Inflammatory macrophage (primary cell): ENCODE data around the gene CHD1.

Experiments
- DNase-seq, 2 donors: peaks; one replicate each; pipeline ENCODE4 v3.0.0-alpha.2; 2020 to 2022

The CHD1 gene

DNA sequence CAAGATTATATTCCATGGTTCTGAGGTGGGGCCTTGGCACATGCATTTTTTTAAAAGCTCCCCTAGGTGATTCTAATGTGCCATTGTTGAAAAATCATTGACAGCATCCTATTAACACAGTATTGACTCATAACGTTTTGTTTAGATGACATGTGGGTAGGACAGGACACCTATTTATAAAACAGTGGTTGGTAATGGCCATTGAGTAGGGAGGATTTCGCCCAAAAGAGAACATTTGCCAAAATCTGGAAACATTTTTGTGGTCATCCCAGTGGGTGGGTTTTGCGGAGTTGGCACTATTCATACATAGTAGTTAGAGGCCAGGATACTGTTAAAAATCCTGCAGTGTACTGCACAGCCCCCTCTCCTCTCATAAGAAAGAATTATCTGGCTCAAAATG lies 6.4 kb upstream of the CHD1 start:
- DNase-seq: no peak

DNA sequence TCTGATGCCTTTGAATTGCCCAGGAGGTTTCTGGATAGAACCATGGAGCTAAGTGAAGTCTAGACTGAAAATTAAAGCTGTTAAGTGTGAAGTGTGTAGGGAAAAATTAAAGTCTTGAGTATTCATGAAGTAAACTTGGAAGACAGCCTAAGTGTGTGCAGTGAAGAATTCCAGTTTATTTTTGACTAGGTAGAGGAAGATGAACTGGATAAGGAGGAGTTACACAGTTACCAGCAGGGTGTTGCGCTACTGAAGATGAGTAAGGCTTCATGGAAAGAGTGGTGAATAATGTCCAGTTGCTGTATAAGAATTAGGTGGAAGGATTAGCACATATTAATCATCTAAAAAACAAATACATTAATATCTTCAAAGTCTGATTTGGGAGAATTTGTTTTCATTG lies 5.7 kb upstream of the CHD1 start:
- DNase-seq: peak in 1 of 2 donors; percentile 26

DNA sequence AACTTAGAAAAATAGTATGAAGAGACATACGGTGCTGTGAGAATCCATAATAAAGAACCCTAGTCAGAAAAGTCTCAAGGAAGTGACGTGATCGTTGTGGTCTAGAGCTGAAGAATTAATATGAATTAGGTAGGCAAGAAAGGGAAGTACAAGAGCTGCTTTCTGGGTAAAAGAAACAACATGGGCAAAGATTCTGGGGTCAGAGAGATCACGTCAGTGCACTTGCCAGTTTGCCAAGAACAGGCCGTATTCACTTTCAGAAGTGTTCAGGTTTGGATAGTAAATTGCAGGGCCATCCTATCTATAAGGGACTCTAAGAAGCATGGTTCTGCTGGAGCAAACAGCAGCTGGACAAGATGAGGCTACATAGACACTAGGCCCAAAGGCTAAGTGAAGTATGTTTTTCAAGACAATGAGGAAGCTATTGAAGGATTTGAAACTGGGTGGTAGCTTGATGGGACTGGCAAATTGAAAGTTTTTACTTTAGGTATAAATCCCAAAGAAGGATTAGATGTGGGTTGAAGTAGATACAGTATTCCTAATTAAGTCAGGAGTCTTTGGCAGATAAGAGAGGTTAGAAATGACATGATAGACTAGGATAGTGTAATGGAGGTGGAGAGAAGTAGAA lies 4.8 kb upstream of the CHD1 start:
- DNase-seq: peak; percentile 61 to 83

DNA sequence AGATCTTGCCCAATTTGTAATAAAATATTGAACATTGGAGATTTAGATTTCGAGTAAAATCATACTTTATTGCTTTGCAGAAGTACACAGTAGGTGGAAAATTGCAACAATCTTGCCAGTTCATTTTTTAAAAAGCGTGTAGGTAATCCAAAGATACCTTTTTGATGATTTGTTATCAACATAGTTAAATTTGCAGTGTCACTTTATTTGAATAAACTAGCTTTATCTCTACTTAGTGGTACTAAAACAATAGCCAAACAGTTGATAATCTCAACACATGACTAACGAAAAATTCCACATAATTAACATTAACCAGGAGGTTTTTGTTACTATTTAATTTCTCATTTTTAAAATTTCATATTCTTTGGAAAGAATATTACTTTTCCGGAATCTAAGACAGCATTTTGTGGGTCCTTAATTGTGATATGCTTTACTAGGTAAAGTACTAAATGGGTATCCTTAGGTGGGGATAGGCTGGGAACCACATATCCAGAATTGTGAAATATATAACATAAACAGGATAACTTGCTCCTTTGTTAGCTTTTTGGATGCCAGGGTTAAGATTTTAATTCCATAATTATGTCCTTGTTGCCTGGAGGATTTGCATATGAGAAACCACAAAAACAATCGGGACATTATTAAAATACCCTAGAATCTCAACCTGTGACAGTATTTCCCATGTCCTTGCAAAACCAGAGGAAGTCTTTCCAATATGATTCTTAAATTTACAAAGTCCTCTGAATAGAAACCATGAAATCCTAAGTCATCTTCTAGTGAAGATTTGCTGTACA lies 2.4 kb upstream of the CHD1 start:
- DNase-seq: no peak

DNA sequence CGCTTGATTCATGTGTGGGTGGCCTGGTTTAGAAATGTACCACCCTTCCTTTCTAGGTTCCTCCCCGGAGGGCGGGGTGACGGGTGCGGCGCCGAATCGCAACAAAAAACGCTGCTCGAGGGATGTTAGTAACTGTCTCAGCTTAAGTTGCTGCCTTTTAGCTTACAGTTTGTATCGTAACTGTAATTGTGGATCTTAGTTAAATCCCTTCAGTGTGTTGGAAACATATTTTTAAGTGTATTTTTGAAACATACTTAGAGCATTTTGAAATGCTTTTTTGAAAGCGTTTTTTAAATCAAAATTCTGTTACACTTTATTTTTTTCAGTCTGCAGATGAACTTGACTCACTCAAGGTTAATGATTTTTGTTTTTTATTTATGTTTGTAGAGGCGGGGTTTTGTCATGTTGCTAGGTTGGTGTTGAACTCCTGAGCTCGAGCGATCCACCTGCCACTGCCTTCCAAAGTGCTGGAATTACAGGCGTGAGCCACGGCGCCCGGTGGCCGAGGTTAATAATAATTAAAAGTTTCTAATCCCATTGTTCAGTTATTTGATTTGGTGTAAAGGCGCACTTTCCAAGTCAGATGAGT lies 997 bp upstream of the CHD1 start:
- no peak for DNase-seq

DNA sequence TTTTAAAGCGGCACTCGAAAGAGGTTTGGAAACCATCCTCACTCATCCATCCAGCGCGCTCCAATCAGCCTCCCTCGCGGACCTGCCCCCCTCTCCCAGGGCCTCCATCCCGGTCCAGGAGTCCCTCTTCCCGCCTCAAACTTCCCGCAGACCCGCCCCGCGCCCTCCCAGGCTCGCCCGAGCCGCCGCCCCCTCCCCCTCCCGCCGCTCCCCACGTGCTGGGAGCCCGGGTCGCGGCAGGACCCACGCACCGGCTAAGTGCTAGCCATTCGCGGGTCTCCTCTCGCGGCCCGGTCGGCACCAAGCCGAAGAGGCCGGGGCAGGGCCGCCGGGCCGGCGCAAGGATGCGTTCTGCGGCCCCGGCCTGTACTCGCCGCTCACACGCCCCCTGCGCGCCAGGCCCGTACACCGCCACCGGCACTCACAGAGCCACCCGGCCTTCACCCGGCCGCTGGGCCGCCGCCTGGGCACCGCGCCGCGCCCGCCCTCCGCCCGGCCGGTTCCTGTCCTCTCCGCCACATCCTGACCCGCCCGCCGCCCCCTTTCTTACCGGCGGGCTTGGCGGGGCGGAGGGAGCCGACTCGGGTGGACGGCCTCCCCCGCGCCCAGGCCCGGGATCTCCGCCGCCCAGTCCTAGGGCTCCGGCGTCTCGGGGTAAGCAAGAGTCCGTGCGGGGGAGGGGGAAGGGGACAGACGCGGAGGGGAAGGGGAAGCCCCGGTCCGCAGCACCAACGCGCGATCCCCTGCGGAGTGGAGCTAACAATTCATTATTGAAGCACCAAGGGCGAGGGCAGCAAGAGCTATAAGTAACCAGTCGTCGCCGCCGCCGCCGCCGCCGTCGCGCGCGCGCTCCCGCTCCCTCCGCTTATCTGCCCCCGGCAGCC lies 576 bp downstream of the CHD1 start:
- no peak for DNase-seq

DNA sequence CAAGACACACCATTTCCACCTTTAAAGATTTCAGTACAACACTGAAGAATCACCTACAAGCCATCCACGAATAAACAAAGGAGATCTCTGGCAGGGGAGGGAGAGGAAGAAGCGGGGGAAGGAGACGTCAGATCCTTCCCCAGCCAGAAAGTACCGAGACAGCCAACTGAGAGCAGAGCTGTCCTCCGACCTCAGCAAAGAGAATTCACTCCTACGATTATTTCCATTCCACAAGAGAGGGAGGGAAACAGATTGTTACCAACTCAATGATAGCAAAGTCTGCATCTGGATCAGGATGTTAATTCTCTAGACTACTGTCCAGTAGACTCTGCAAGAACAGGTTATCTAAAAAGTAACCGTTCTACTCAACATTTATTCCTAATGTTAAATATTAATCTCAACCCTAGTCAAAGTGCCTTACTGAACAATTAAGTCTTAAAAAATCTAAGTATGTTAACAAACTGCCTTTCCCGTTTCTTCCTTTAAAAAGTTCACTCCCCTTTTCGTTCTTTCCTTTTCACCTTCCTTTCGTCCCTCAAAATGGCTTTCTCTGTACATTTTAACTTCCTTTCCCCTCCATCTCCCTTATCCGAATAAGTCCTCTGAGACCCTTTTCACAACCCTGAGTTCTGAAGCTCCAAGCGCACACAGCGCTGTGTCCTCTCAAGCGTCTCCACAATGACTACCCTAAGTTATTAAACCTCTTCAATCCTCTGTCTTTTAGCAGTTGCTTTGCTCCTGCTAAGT lies 1.4 kb downstream of the CHD1 start:
- peak; percentile 56 to 69 for DNase-seq

DNA sequence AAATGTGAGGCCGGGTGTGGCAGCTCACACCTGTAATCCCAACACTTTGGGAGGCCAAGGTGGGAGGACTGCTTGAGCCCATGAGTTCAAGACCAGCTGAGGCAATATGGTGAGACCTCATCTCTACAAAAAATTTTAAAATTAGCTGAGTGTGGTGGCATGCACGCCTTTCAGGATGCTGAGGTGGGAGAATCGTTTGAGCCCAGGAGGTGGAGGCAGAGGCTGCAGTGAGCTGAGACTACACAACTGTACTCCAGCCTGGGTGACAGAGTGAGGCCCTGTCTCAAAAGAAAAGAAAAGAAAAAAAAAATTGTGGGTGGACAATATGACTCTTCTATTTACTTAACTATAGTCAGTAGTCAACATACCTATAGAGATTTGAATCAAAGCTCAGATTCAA lies 4.8 kb downstream of the CHD1 start:
- DNase-seq: no peak

DNA sequence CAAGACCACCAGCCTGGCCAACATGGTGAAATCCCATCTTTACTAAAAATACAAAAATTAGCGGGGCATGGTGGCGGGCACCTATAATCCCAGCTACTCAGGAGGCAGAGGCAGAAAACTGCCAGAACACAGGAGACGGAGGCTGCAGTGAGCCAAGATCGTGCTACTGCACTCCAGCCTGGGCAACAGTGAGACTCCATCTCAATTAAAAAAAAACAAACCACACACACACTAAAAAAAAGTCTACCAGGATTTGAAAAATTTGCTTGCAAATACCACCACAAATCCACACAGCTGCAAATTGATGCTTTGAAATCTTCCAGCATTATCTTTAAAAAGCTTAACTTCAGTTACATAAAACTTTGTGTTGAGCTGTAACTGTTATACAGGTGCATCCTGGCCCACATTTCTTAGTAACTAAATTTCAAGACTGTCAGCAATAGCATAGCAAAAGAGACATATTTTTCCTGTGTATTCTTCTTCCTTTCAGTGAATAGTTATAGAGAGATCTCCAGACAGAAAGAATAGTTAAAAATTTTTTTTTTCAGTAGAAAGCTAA lies 6.8 kb downstream of the CHD1 start:
- DNase-seq: no peak

DNA sequence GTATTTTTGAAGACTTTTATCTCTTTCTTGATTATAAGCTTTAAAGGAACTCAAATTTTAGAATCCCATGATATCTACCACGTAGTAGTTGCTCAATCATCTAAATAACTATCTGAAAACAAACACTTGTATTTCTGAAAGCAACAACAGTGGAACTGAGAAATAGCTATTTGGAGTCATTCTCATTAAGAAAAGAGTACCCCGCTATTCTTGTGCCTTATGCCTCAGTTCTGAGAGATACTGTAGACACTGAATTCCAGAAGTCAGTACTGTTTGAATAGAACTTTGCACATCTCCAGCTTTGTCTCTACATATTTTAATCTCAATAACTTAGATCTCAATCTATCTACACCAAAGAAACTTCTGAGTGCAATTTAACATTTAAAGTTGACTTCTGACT lies 11.4 kb downstream of the CHD1 start:
- no peak for DNase-seq

DNA sequence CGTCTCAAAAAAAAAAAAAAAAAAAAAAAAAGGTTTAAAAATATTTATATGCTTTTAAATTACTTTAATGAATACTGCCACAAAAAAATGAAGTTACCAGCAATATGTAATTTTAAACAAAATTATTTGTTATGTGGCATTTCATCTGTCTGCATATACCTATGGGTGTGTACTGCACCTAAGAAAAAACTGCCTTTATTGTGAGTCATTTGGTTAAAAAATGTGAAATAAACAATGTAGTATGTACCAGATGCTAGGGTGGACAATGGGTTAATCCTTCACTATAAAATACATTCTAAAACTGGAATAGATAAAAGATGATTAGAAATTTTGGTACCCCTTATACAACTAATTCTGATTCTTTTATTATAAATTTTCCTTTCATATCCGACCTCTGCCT lies 12.3 kb downstream of the CHD1 start:
- no peak for DNase-seq

DNA sequence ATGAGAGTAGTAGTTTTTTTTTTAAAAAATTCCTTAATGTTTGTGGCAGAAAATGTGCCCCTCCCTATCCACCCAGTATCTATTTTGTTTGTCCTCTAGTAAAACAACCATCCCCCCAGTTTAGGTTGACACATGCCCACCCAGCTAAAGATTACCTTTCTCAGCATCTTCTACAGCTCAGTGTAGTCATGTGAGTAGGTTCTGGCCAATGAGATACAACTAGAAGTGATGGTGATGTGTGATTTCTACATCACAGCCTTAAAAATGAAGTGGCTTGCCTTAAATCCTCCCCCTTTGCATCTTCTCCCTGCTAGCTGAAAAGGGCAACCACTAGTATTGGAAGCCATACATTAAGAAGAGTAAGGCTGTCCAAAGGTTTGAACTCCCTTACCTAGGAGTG lies 14.9 kb downstream of the CHD1 start:
- DNase-seq: no peak

DNA sequence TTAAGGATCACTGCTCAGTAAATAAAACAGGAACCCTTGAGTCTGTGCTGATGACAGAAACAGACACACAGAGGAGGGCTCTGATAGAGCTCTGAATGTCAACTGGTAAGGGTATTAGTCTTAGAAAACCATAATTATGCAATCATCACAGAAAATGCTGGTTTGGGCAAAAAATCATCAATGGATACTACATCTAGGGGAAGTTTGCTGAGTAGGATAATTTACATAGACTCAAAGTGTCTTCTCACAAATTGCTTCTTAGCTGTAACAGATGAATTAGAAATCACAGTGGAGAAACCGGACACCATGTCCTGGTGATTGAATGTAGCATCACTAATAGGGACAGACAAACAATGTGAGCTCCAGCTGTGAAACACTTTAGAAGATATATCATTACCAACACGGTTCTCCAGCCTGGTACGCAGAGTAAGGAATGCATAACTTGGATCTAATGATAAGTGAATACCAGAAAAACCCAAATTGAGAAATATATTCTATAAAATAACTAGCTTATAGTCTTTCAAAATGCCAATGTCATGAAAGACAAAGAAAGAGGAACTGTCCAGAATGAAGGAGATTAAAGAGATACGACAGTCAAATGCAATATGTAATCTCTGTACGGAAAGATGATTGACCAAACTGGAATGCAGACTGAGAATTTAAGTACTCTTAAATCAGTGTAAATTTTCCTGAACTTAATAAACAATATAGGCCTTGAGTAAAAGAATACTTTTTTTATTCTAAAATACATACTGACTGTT lies 17.3 kb downstream of the CHD1 start:
- DNase-seq: peak; percentile 30 to 37

DNA sequence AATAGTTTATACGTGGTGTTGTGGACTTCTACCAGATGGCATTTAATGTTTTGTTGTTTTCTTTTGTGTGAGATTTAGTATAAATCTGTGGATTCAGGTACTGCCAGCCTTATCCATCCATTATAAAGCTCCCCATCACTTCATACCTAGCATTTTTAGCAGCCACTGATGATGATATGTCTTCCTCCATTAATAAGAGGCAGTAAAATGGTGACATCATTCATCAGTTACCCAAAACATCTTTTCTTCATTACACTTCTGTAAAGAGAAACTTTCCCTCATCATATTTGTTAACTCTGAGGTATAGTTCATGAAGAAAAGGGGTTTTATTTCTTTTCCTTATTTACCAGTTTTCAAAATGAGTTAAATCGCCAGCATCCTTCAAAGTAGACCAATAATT lies 19.4 kb downstream of the CHD1 start:
- no peak for DNase-seq

DNA sequence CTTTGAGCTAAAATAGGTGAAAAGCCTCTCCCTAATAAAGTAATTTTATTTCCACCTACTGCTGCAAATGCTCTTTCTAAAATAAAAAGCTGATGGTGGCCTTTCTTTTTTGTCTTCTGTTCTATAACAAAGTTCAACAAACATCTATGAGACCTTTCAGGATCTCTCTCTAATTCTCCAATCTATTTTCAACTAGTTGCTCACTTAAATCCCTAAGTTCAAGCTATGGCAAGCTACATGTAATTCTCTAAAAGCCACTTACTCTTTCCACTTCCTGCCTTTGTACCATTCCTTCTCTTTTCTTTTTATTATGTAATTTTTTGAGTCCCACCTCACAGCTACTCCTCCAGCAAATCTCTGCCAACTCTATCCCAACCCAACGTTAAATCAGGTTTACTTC lies 20.9 kb downstream of the CHD1 start:
- no peak for DNase-seq

DNA sequence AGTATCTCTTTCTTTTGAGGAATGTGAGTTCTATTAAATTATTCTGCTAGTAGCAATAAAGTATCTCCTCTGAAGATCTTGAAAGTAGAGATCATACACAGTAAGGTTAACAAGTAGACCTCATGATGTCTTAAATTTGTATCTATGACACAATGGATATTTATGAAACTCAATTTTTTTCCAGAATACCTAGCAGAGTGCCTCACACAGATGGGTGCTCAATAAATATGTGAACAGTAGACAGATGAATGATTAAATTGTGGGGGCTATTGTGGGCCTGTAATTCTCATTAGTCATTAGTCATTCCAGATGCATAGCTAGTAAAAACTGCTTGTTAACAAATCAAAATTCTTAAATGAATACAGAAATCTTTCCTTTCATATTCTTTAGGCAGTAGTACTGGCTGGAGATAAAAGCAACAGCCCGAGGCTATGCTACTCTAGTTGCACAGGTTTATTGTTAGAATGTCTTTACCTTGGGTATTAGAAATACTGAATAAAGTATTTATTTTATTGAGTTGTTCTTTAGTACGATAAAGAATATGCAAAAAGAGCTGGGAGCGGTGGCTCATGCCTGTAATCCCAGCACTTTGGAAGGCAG lies 22.0 kb downstream of the CHD1 start:
- no peak for DNase-seq

DNA sequence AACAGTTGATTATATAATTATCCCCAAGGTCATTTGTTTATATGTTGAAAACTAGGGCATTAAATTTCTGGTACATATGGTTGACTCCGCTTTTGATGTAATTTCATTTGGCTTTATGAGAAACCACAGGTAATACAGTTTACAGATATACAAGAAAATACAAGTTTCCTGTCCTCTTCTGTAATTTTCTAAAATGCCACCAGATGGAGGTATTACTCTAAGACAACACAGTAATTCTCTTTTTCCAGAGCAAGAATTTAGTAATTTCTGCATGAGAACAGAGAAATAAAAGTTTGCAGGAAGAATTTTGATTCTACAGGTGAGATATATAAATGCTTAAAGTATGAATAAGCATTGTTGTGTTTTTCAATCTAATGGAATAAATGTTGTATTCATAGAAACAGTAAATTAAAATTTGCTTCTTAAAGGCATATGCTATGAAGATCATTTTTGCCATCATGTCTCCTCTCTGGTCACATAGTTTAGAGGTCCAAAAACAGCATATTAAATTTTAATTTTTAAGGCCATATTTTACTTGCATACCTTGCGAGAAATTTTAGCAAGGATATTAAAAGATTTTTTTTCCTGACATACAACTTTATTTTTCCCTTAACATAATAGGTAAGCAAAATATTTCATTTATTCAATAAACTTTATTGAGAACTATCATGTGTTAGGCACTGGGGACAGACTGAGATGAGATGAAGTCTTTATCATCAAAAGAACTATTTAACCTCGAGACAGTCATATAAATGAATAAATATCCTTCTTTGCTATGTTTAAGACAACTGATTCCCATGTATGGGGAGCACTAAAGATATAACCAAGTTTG lies 22.7 kb downstream of the CHD1 start:
- DNase-seq: peak; percentile 42 to 69

DNA sequence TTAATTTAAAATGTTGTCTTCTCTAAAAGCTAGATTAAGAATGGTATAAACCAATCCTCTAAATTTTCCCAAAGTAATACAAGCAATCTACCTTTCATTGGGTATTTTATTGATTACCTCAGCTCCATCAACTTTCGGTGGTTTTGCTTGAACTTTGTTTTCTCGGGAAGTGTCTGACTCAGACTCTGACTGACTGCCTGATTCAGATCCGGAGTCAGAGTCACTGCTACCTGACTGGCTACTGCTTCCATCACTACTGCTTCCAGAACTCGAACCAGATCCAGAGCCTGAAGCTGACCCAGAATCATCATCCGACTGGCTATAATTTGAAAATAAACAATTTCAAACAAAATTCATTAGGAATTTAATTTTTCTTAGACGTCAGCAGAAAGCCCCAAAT lies 24.0 kb downstream of the CHD1 start:
- DNase-seq: no peak

DNA sequence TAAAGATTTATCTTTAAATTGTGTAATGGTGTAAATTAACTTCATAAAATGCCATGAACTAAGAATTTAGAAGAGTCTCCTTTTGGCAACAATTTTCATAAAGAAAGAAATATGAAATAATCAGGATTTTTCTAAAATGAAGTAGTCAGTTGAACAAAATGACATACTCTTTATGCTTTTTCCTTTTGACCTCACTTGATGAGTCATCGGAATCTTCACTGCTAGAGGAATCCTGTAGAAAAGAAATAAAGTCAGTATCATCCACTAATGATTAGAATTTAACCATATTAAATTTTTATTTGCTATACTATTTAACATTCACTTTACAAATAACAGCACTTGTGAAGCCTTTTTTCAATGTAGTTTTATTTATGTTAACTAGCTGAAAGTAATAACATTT lies 26.1 kb downstream of the CHD1 start:
- no peak for DNase-seq

DNA sequence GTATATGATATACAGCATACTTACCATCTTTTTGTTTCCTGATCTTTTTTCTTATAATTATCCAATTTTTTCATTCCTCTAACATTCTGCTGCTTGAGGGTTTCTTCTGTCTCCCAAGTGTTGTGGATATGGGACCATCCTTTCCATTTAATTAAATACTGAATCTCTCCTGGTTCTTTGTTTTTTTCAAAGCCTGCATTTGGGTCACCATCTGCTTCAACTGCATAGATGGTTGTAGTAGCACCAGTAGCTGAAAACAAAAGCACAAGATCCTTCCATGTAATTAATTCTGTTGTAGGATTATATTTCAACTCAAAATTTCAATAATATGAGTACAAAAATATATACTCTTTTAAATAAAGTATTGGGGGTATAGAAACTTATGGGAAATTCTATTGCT lies 29.4 kb downstream of the CHD1 start:
- DNase-seq: no peak
